Fibroblast of villous mesenchyme (primary cell): ENCODE data around the gene SPACA5B. TPM values are rescaled to one million over a fixed set of nuclear protein-coding genes. Genes with fewer than 3 reads are reported as not detected.
"Not testable (repeated sequence)": the region's sequence is repeated elsewhere in the genome, so short reads cannot be mapped to it uniquely, and the experiment has no call there.

Source experiments
- DNase-seq: peaks from one replicate; pipeline ENCODE4 v3.0.0-alpha.2; 2010; ENCODE audit warnings: low read depth
- H3K4me3 ChIP-seq: 2 replicates; pipeline ENCODE4 v1.5.1; 2011; ENCODE audit warnings: low read depth, mild to moderate bottlenecking, low read length
- CTCF ChIP-seq: IDR thresholded peaks from 2 replicates; pipeline ENCODE4 v1.5.1; 2012; ENCODE audit warnings: low read depth, mild to moderate bottlenecking, low read length; ENCODE audit not compliant: insufficient read depth
- small RNA-seq: library from RNA; depleted of rRNA; stranded (forward); fragments of <200 nt; gene quantifications from one replicate; pipeline ENCODE3, GENCODE V24; 2012
- total RNA-seq: library from RNA; depleted of rRNA; stranded (reverse); fragments of >200 nt; gene quantifications from 2 replicates; pipeline ENCODE4 v1.2.3, GENCODE V29; 2012

Gene SPACA5B
- total RNA-seq, 1 donor: not detected

GRCh38 chrX:48165241-48165640 lies 34.8 kb downstream of the SPACA5B start:
- H3K4me3 ChIP-seq: no peak overlapping the region
- TF ChIP-seq CTCF: no peak
- no peak for DNase-seq

GRCh38 chrX:48166322-48166721 lies 35.9 kb downstream of the SPACA5B start:
- H3K4me3 ChIP-seq, DNase-seq: not testable (repeated sequence)

GRCh38 chrX:48179691-48180090 lies 49.3 kb downstream of the SPACA5B start:
- TF ChIP-seq CTCF: no peak
- no peak for DNase-seq
- no peak overlapping the region for H3K4me3 ChIP-seq

GRCh38 chrX:48180811-48181210 lies 50.4 kb downstream of the SPACA5B start:
- no peak for TF ChIP-seq CTCF
- DNase-seq: no peak
- H3K4me3 ChIP-seq: no peak overlapping the region

GRCh38 chrX:48181882-48182281 lies 51.5 kb downstream of the SPACA5B start:
- not testable (repeated sequence) for DNase-seq

More at GRCh38 chrX:48181882-48182281, 51.5 kb downstream of the SPACA5B start:
- H3K4me3 ChIP-seq: not testable (repeated sequence)

Small RNAs within 50 kb of the gene (small RNA-seq; reads per million reads assigned to genes)
- gene AC245047.7: not detected
- gene RNU6-707P: not detected

Other genes starting within 250 kb of the SPACA5B start
- gene ZNF182, start 126.6 kb upstream of the SPACA5B start, total RNA-seq: 3.2 and 4.3 TPM in 2 replicates
- gene SPACA5, start 123.6 kb upstream of the SPACA5B start, total RNA-seq: not detected in 2 replicates
- 0.32 and 3.0 TPM in 2 replicates for gene ZNF630, start 59.0 kb upstream of the SPACA5B start, total RNA-seq
- gene SSX5, start 66.2 kb downstream of the SPACA5B start, total RNA-seq: not detected in 2 replicates
- gene SSX1, start 124.8 kb downstream of the SPACA5B start, total RNA-seq: not detected in 2 replicates
- not detected in 2 replicates for gene SSX3, start 226.1 kb downstream of the SPACA5B start, total RNA-seq